H1 (cell line): ENCODE data around the gene LCE2C. TPM values are rescaled to one million over a fixed set of nuclear protein-coding genes. Genes with fewer than 3 reads are reported as not detected.

Experiments
- CTCF ChIA-PET: fragments of 300-600 bp; sonication (Branson Sonifier 250); formaldehyde crosslinking; loops from one replicate; lab custom pipeline; 2021; ENCODE audit not compliant: partially characterized antibody; lab: Charles Lee
- POLR2A ChIA-PET: fragments of 300-600 bp; sonication (Branson Sonifier 250); formaldehyde crosslinking; loops from one replicate; lab custom pipeline; 2021; ENCODE audit warnings: inconsistent platforms; ENCODE audit not compliant: partially characterized antibody; lab: Charles Lee
- DNase-seq, 2 experiments: peaks; one replicate each; pipeline versions ENCODE4 v3.0.0 to v3.0.0-alpha.2; 2010 to 2022; ENCODE audit warnings: low spot score in 2 of 2, low read depth in 1 of 2, mixed read lengths in 1 of 2
- FAIRE-seq: peaks from 2 replicates; lab custom pipeline; 2011; peaks lifted over from hg19 to GRCh38; lab: Jason Lieb, UNC
- H2AFZ ChIP-seq: 2 replicates; pipeline ENCODE4 v1.8.1; 2012; ENCODE audit warnings: low read length, inconsistent platforms
- H2AK5ac ChIP-seq: 2 replicates; pipeline ENCODE4 v1.6.1; 2013; ENCODE audit warnings: low read depth, low read length
- H2BK120ac ChIP-seq: replicated peaks from 2 replicates; pipeline ENCODE3; 2013; ENCODE audit warnings: low read depth, low read length, inconsistent platforms
- H2BK12ac ChIP-seq: 2 replicates; pipeline ENCODE4 v1.6.1; 2013; ENCODE audit warnings: low read depth, low read length
- H2BK15ac ChIP-seq: 2 replicates; pipeline ENCODE4 v1.6.1; 2013; ENCODE audit warnings: low read length
- H2BK20ac ChIP-seq: 2 replicates; pipeline ENCODE4 v1.6.1; 2013; ENCODE audit warnings: low read length
- H2BK5ac ChIP-seq: 2 replicates; pipeline ENCODE4 v1.6.1; 2013; ENCODE audit warnings: low read depth, low read length
- H3K14ac ChIP-seq: 2 replicates; pipeline ENCODE4 v1.6.1; 2013; ENCODE audit warnings: inconsistent platforms; ENCODE audit not compliant: insufficient read length
- H3K18ac ChIP-seq: 2 replicates; pipeline ENCODE4 v1.6.1; 2013; ENCODE audit warnings: low read length; ENCODE audit errors: extremely low read depth
- H3K23ac ChIP-seq: 2 replicates; pipeline ENCODE4 v1.6.1; 2013; ENCODE audit warnings: inconsistent platforms; ENCODE audit not compliant: insufficient read length
- H3K23me2 ChIP-seq: 2 replicates; pipeline ENCODE4 v1.6.1; 2013; ENCODE audit warnings: low read depth, low read length
- H3K27ac ChIP-seq: 2 replicates; pipeline ENCODE4 v1.6.1; 2011; ENCODE audit warnings: low read depth, low read length, inconsistent platforms
- H3K27me3 ChIP-seq, 4 experiments: replicated peaks in 1 of 4; 1 replicate in 1 of 4; 2 replicates in 3 of 4; pipeline versions ENCODE4 v1.6.1 to v1.8.1; 2011 to 2013; ENCODE audit warnings: low read length in 3 of 4, mild to moderate bottlenecking in 3 of 4, inconsistent platforms in 2 of 4, mixed read lengths in 2 of 4, moderate library complexity in 1 of 4; ENCODE audit not compliant: control insufficient read depth in 3 of 4, insufficient read depth in 3 of 4; ENCODE audit errors: extremely low read depth in 1 of 4
- H3K36me3 ChIP-seq, 4 experiments: 2 replicates each; pipeline versions ENCODE4 v1.6.1 to v1.8.1; 2011 to 2013; ENCODE audit warnings: mild to moderate bottlenecking in 4 of 4, low read length in 3 of 4, moderate library complexity in 2 of 4, control low read depth in 1 of 4, inconsistent platforms in 1 of 4; ENCODE audit not compliant: insufficient read depth in 4 of 4, control insufficient read depth in 2 of 4
- H3K4ac ChIP-seq: replicated peaks from 2 replicates; pipeline ENCODE3; 2013; ENCODE audit warnings: low read length, low read depth, mixed read lengths, inconsistent platforms; ENCODE audit not compliant: insufficient read length
- H3K4me1 ChIP-seq, 4 experiments: replicated peaks in 1 of 4; 1 replicate in 1 of 4; 2 replicates in 3 of 4; pipeline versions ENCODE4 v1.6.1 to v1.8.1; 2011 to 2013; ENCODE audit warnings: low read length in 3 of 4, inconsistent platforms in 2 of 4, mixed read lengths in 1 of 4; ENCODE audit not compliant: insufficient read depth in 4 of 4, control insufficient read depth in 3 of 4
- H3K4me2 ChIP-seq, 2 experiments: 2 replicates each; pipeline versions ENCODE4 v1.6.1 to v1.8.1; 2011 to 2013; ENCODE audit warnings: low read depth in 2 of 2, low read length in 2 of 2, control low read depth in 1 of 2, inconsistent platforms in 1 of 2, mild to moderate bottlenecking in 1 of 2; ENCODE audit not compliant: insufficient read depth in 1 of 2
- H3K4me3 ChIP-seq, 4 experiments: fragments of 200-600, 300-600 bp in 1 of 4; sonication (generic), shearing (Covaris generic), sonication (Bioruptor Twin) in 1 of 4; 2 replicates each; pipeline versions ENCODE4 v1.5.1 to v1.8.1; 2011 to 2016; ENCODE audit warnings: low read length in 4 of 4, low read depth in 3 of 4, control low read depth in 2 of 4, inconsistent platforms in 2 of 4, mild to moderate bottlenecking in 2 of 4, mixed read lengths in 1 of 4, moderate library complexity in 1 of 4; ENCODE audit not compliant: insufficient read depth in 2 of 4; ENCODE audit errors: extremely low read depth in 1 of 4
- H3K56ac ChIP-seq: replicated peaks from 2 replicates; pipeline ENCODE3; 2013; ENCODE audit warnings: low read depth, mild to moderate bottlenecking, mixed read lengths, low read length, inconsistent platforms; ENCODE audit not compliant: insufficient read length
- H3K79me1 ChIP-seq: 2 replicates; pipeline ENCODE4 v1.6.1; 2013; ENCODE audit warnings: low read depth, low read length, control low read depth
- H3K79me2 ChIP-seq, 2 experiments: 2 replicates each; pipeline versions ENCODE4 v1.6.1 to v1.8.1; 2012 to 2013; ENCODE audit warnings: low read length in 2 of 2, mild to moderate bottlenecking in 2 of 2, inconsistent platforms in 1 of 2; ENCODE audit not compliant: insufficient read depth in 2 of 2, control insufficient read depth in 1 of 2
- H3K9ac ChIP-seq, 4 experiments: replicated peaks in 1 of 4; 1 replicate in 1 of 4; 2 replicates in 3 of 4; pipeline versions ENCODE4 v1.6.1 to v1.8.1; 2011 to 2013; ENCODE audit warnings: low read depth in 3 of 4, low read length in 3 of 4, control low read depth in 2 of 4, mild to moderate bottlenecking in 2 of 4, moderate library complexity in 2 of 4, inconsistent platforms in 1 of 4; ENCODE audit errors: extremely low read depth in 1 of 4
- H3K9me3 ChIP-seq, 2 experiments: 2 replicates each; pipeline versions ENCODE4 v1.6.1 to v1.8.1; 2012 to 2013; ENCODE audit warnings: mild to moderate bottlenecking in 2 of 2, moderate library complexity in 2 of 2, control low read depth in 1 of 2, inconsistent platforms in 1 of 2, low read depth in 1 of 2, low read length in 1 of 2, mixed read lengths in 1 of 2; ENCODE audit not compliant: insufficient read depth in 2 of 2
- H4K20me1 ChIP-seq, 2 experiments: replicated peaks in 1 of 2; 2 replicates each; pipeline versions ENCODE3 to v1.8.1; 2011 to 2013; ENCODE audit warnings: inconsistent platforms in 2 of 2, low read length in 2 of 2, mild to moderate bottlenecking in 1 of 2; ENCODE audit not compliant: insufficient read depth in 2 of 2, control insufficient read depth in 1 of 2
- H4K5ac ChIP-seq: 2 replicates; pipeline ENCODE4 v1.6.1; 2013; ENCODE audit warnings: low read length, low read depth, mixed read lengths, inconsistent platforms; ENCODE audit not compliant: insufficient read length
- H4K8ac ChIP-seq: 2 replicates; pipeline ENCODE4 v1.8.0; 2013; ENCODE audit warnings: mild to moderate bottlenecking, moderate library complexity, low read length, inconsistent platforms; ENCODE audit not compliant: insufficient read depth; ENCODE audit errors: extremely low read depth
- H4K91ac ChIP-seq: replicated peaks from 2 replicates; pipeline ENCODE3; 2013; ENCODE audit warnings: low read length, mixed read lengths, inconsistent platforms; ENCODE audit not compliant: insufficient read length
- KDM5A ChIP-seq: fragments of 200-600 bp; IDR thresholded peaks from 2 replicates; pipeline ENCODE4 v1.7.1; 2012; ENCODE audit warnings: mild to moderate bottlenecking, low read length, inconsistent platforms, mixed read lengths
- ZNF274 ChIP-seq: IDR thresholded peaks from 2 replicates; pipeline ENCODE4 v1.7.0; 2012; ENCODE audit warnings: low read length, borderline replicate concordance; ENCODE audit errors: extremely low read depth
- WGBS, 2 experiments: shearing (Covaris generic) in 1 of 2; methylation state at CpG; one replicate each; pipeline versions ENCODE4 v1.1.6 to v1.1.7; 2013 to 2015; ENCODE audit warnings: low lambda C conversion rate in 2 of 2, mixed read lengths in 2 of 2, inconsistent platforms in 1 of 2, low coverage in 1 of 2, missing lambda C conversion rate in 1 of 2; ENCODE audit not compliant: insufficient replicate concordance in 2 of 2, insufficient coverage in 1 of 2, insufficient read length in 1 of 2; ENCODE audit errors: extremely low coverage in 1 of 2, missing lambda C conversion rate in 1 of 2; 5-methylcytosine and 5-hydroxymethylcytosine counted together
- polyA plus RNA-seq, 7 experiments: library from polyadenylated mRNA; depleted of rRNA in 3 of 7; stranded (reverse) in 5 of 7; unstranded in 2 of 7; fragments of >200 nt in 5 of 7; fragments of 200-250 nt in 2 of 7; gene quantifications; 1 replicate in 5 of 7; 2 replicates in 1 of 7; 4 replicates in 1 of 7; pipeline versions ENCODE4 v1.2.1 to v1.2.3, GENCODE V29; 2011 to 2013; ENCODE audit warnings: missing spikeins in 2 of 7, mixed read lengths in 2 of 7
- total RNA-seq: library from RNA; stranded (reverse); fragmentation: NEBNext Ultra II Directional; extraction: Animal tissue kit (Norgen Biotek cat#: 25700); gene quantifications from 2 replicates; pipeline ENCODE4 v1.2.1, GENCODE V29; 2021

Gene LCE2C
- total and polyA plus RNA-seq, 2 of the 8 experiments (the other 6 are each of a cell fraction or from before 2014, with no cell fraction given): not detected

DNA sequence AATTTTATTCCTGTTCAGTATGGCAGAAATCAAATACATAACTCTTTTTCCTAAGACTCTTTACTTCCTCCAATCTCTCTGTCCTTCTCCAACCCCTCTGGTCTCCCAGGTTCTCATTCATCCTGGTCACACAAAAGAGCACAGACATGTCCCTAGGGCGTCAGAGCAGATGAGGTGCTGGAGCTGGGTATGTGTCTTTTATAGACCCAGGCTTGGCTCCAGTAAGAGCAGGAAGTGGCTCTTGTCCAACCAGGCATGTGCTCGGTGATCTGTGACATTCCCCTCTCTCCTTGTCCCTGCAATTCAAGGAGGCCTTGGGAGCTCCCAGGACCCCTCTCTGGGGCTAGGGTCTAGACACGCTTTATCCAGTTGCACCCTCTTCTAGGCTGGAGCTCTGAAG is 29.9 kb upstream of the LCE2C start:
- ChIA-PET CTCF (no interaction called here), POLR2A (no interaction called here)
- 72% methylated on average over 3 of the region's 3 CpGs; no CpG with 5 or more reads in 1 of the 2 experiments for WGBS, 2 experiments
- no peaks in the 10 kb centered on the region for H3K23me2 ChIP-seq
- no peak overlapping the region for H4K91ac ChIP-seq
- H3K4ac ChIP-seq: no peak overlapping the region
- H3K9me3 ChIP-seq: peaks cover 70 to 85% of the 10 kb centered on the region in 2 experiments
- H3K4me1 ChIP-seq: no peaks in the 10 kb centered on the region
- H2BK12ac ChIP-seq: no peak overlapping the region
- no peak overlapping the region for H4K5ac ChIP-seq
- H3K79me2 ChIP-seq: no peaks in the 10 kb centered on the region
- no peak overlapping the region for H3K9ac ChIP-seq
- H4K8ac ChIP-seq: no peak overlapping the region
- no peak overlapping the region for H3K4me2 ChIP-seq
- DNase-seq (no peak), FAIRE-seq (no peak)
- no peaks in the 10 kb centered on the region for H3K79me1 ChIP-seq
- H2AFZ ChIP-seq: no peak overlapping the region
- H2BK15ac ChIP-seq: no peak overlapping the region
- H3K36me3 ChIP-seq: no peaks in the 10 kb centered on the region; a peak in 1 of 8 replicates
- no peaks in the 10 kb centered on the region for H4K20me1 ChIP-seq
- no peak overlapping the region for H3K14ac ChIP-seq
- no peak overlapping the region for H3K27ac ChIP-seq
- TF ChIP-seq KDM5A (no peak), ZNF274 (no peak)
- no peak overlapping the region for H3K56ac ChIP-seq
- H3K23ac ChIP-seq: no peak overlapping the region
- H2BK20ac ChIP-seq: no peak overlapping the region
- no peaks in the 10 kb centered on the region for H3K27me3 ChIP-seq
- H3K4me3 ChIP-seq: no peak overlapping the region
- no peak overlapping the region for H2BK120ac ChIP-seq
- no peak overlapping the region for H2BK5ac ChIP-seq
- H3K18ac ChIP-seq: no peak overlapping the region
- H2AK5ac ChIP-seq: no peak overlapping the region
